ENCODE results near the gene CDK7.

DNA sequence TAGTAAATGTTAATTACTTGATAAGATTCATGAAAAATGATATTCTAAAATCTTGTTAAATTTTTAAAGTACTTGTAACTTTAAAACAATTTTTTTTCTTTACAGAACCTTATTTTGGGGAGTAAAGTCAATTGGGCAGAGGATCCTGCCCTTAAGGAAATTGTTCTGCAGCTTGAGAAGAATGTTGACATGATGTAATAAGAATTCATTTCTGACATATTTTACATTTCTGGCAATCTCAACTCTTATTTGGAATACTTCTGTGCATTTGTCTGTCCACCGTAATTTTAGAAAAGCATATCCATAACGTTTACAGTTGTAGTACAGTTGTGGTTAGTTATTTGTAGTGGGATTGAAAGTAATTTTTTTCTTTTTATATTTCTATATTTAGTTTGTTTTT, 25.1 kb upstream of the CDK7 start:
- TF ChIP-seq, protein P1, sequence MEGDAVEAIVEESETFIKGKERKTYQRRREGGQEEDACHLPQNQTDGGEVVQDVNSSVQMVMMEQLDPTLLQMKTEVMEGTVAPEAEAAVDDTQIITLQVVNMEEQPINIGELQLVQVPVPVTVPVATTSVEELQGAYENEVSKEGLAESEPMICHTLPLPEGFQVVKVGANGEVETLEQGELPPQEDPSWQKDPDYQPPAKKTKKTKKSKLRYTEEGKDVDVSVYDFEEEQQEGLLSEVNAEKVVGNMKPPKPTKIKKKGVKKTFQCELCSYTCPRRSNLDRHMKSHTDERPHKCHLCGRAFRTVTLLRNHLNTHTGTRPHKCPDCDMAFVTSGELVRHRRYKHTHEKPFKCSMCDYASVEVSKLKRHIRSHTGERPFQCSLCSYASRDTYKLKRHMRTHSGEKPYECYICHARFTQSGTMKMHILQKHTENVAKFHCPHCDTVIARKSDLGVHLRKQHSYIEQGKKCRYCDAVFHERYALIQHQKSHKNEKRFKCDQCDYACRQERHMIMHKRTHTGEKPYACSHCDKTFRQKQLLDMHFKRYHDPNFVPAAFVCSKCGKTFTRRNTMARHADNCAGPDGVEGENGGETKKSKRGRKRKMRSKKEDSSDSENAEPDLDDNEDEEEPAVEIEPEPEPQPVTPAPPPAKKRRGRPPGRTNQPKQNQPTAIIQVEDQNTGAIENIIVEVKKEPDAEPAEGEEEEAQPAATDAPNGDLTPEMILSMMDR (IDR thresholded peaks at IDR 0.05), result no peak
- no peak for TF ChIP-seq EZH2 (IDR thresholded peaks at IDR 0.05; ENCODE audit: borderline replicate concordance, insufficient read depth, low read depth, low read length, poor library complexity, severe bottlenecking)

Data from B cell (primary cell).